H1 (cell line): Measurements from ENCODE around the gene PNISR. TPM values are rescaled to one million over a fixed set of nuclear protein-coding genes. Genes with fewer than 3 reads are reported as not detected.
"Not testable (repeated sequence)": the region's sequence is repeated elsewhere in the genome, so short reads cannot be mapped to it uniquely, and the experiment has no call there.

Source experiments
- CTCF ChIA-PET: fragments of 300-600 bp; sonication (Branson Sonifier 250); formaldehyde crosslinking; loops from one replicate; lab custom pipeline; 2021; ENCODE audit not compliant: partially characterized antibody; lab: Charles Lee
- POLR2A ChIA-PET: fragments of 300-600 bp; sonication (Branson Sonifier 250); formaldehyde crosslinking; loops from one replicate; lab custom pipeline; 2021; ENCODE audit warnings: inconsistent platforms; ENCODE audit not compliant: partially characterized antibody; lab: Charles Lee
- DNase-seq, 2 experiments: peaks; one replicate each; pipeline versions ENCODE4 v3.0.0 to v3.0.0-alpha.2; 2010 to 2022; ENCODE audit warnings: low spot score in 2 of 2, low read depth in 1 of 2, mixed read lengths in 1 of 2
- FAIRE-seq: peaks from 2 replicates; lab custom pipeline; 2011; peaks lifted over from hg19 to GRCh38; lab: Jason Lieb, UNC
- H2AFZ ChIP-seq: 2 replicates; pipeline ENCODE4 v1.8.1; 2012; ENCODE audit warnings: low read length, inconsistent platforms
- H2AK5ac ChIP-seq: 2 replicates; pipeline ENCODE4 v1.6.1; 2013; ENCODE audit warnings: low read depth, low read length
- H2BK120ac ChIP-seq: replicated peaks from 2 replicates; pipeline ENCODE3; 2013; ENCODE audit warnings: low read depth, low read length, inconsistent platforms
- H2BK12ac ChIP-seq: 2 replicates; pipeline ENCODE4 v1.6.1; 2013; ENCODE audit warnings: low read depth, low read length
- H2BK15ac ChIP-seq: 2 replicates; pipeline ENCODE4 v1.6.1; 2013; ENCODE audit warnings: low read length
- H2BK20ac ChIP-seq: 2 replicates; pipeline ENCODE4 v1.6.1; 2013; ENCODE audit warnings: low read length
- H2BK5ac ChIP-seq: 2 replicates; pipeline ENCODE4 v1.6.1; 2013; ENCODE audit warnings: low read depth, low read length
- H3K14ac ChIP-seq: 2 replicates; pipeline ENCODE4 v1.6.1; 2013; ENCODE audit warnings: inconsistent platforms; ENCODE audit not compliant: insufficient read length
- H3K18ac ChIP-seq: 2 replicates; pipeline ENCODE4 v1.6.1; 2013; ENCODE audit warnings: low read length; ENCODE audit errors: extremely low read depth
- H3K23ac ChIP-seq: 2 replicates; pipeline ENCODE4 v1.6.1; 2013; ENCODE audit warnings: inconsistent platforms; ENCODE audit not compliant: insufficient read length
- H3K23me2 ChIP-seq: 2 replicates; pipeline ENCODE4 v1.6.1; 2013; ENCODE audit warnings: low read depth, low read length
- H3K27ac ChIP-seq: 2 replicates; pipeline ENCODE4 v1.6.1; 2011; ENCODE audit warnings: low read depth, low read length, inconsistent platforms
- H3K27me3 ChIP-seq, 4 experiments: replicated peaks in 1 of 4; 1 replicate in 1 of 4; 2 replicates in 3 of 4; pipeline versions ENCODE4 v1.6.1 to v1.8.1; 2011 to 2013; ENCODE audit warnings: low read length in 3 of 4, mild to moderate bottlenecking in 3 of 4, inconsistent platforms in 2 of 4, mixed read lengths in 2 of 4, moderate library complexity in 1 of 4; ENCODE audit not compliant: control insufficient read depth in 3 of 4, insufficient read depth in 3 of 4; ENCODE audit errors: extremely low read depth in 1 of 4
- H3K36me3 ChIP-seq, 4 experiments: 2 replicates each; pipeline versions ENCODE4 v1.6.1 to v1.8.1; 2011 to 2013; ENCODE audit warnings: mild to moderate bottlenecking in 4 of 4, low read length in 3 of 4, moderate library complexity in 2 of 4, control low read depth in 1 of 4, inconsistent platforms in 1 of 4; ENCODE audit not compliant: insufficient read depth in 4 of 4, control insufficient read depth in 2 of 4
- H3K4ac ChIP-seq: replicated peaks from 2 replicates; pipeline ENCODE3; 2013; ENCODE audit warnings: low read length, low read depth, mixed read lengths, inconsistent platforms; ENCODE audit not compliant: insufficient read length
- H3K4me1 ChIP-seq, 4 experiments: replicated peaks in 1 of 4; 1 replicate in 1 of 4; 2 replicates in 3 of 4; pipeline versions ENCODE4 v1.6.1 to v1.8.1; 2011 to 2013; ENCODE audit warnings: low read length in 3 of 4, inconsistent platforms in 2 of 4, mixed read lengths in 1 of 4; ENCODE audit not compliant: insufficient read depth in 4 of 4, control insufficient read depth in 3 of 4
- H3K4me2 ChIP-seq, 2 experiments: 2 replicates each; pipeline versions ENCODE4 v1.6.1 to v1.8.1; 2011 to 2013; ENCODE audit warnings: low read depth in 2 of 2, low read length in 2 of 2, control low read depth in 1 of 2, inconsistent platforms in 1 of 2, mild to moderate bottlenecking in 1 of 2; ENCODE audit not compliant: insufficient read depth in 1 of 2
- H3K4me3 ChIP-seq, 4 experiments: fragments of 200-600, 300-600 bp in 1 of 4; sonication (generic), shearing (Covaris generic), sonication (Bioruptor Twin) in 1 of 4; 2 replicates each; pipeline versions ENCODE4 v1.5.1 to v1.8.1; 2011 to 2016; ENCODE audit warnings: low read length in 4 of 4, low read depth in 3 of 4, control low read depth in 2 of 4, inconsistent platforms in 2 of 4, mild to moderate bottlenecking in 2 of 4, mixed read lengths in 1 of 4, moderate library complexity in 1 of 4; ENCODE audit not compliant: insufficient read depth in 2 of 4; ENCODE audit errors: extremely low read depth in 1 of 4
- H3K56ac ChIP-seq: replicated peaks from 2 replicates; pipeline ENCODE3; 2013; ENCODE audit warnings: low read depth, mild to moderate bottlenecking, mixed read lengths, low read length, inconsistent platforms; ENCODE audit not compliant: insufficient read length
- H3K79me1 ChIP-seq: 2 replicates; pipeline ENCODE4 v1.6.1; 2013; ENCODE audit warnings: low read depth, low read length, control low read depth
- H3K79me2 ChIP-seq, 2 experiments: 2 replicates each; pipeline versions ENCODE4 v1.6.1 to v1.8.1; 2012 to 2013; ENCODE audit warnings: low read length in 2 of 2, mild to moderate bottlenecking in 2 of 2, inconsistent platforms in 1 of 2; ENCODE audit not compliant: insufficient read depth in 2 of 2, control insufficient read depth in 1 of 2
- H3K9ac ChIP-seq, 4 experiments: replicated peaks in 1 of 4; 1 replicate in 1 of 4; 2 replicates in 3 of 4; pipeline versions ENCODE4 v1.6.1 to v1.8.1; 2011 to 2013; ENCODE audit warnings: low read depth in 3 of 4, low read length in 3 of 4, control low read depth in 2 of 4, mild to moderate bottlenecking in 2 of 4, moderate library complexity in 2 of 4, inconsistent platforms in 1 of 4; ENCODE audit errors: extremely low read depth in 1 of 4
- H3K9me3 ChIP-seq, 2 experiments: 2 replicates each; pipeline versions ENCODE4 v1.6.1 to v1.8.1; 2012 to 2013; ENCODE audit warnings: mild to moderate bottlenecking in 2 of 2, moderate library complexity in 2 of 2, control low read depth in 1 of 2, inconsistent platforms in 1 of 2, low read depth in 1 of 2, low read length in 1 of 2, mixed read lengths in 1 of 2; ENCODE audit not compliant: insufficient read depth in 2 of 2
- H4K20me1 ChIP-seq, 2 experiments: replicated peaks in 1 of 2; 2 replicates each; pipeline versions ENCODE3 to v1.8.1; 2011 to 2013; ENCODE audit warnings: inconsistent platforms in 2 of 2, low read length in 2 of 2, mild to moderate bottlenecking in 1 of 2; ENCODE audit not compliant: insufficient read depth in 2 of 2, control insufficient read depth in 1 of 2
- H4K5ac ChIP-seq: 2 replicates; pipeline ENCODE4 v1.6.1; 2013; ENCODE audit warnings: low read length, low read depth, mixed read lengths, inconsistent platforms; ENCODE audit not compliant: insufficient read length
- H4K8ac ChIP-seq: 2 replicates; pipeline ENCODE4 v1.8.0; 2013; ENCODE audit warnings: mild to moderate bottlenecking, moderate library complexity, low read length, inconsistent platforms; ENCODE audit not compliant: insufficient read depth; ENCODE audit errors: extremely low read depth
- H4K91ac ChIP-seq: replicated peaks from 2 replicates; pipeline ENCODE3; 2013; ENCODE audit warnings: low read length, mixed read lengths, inconsistent platforms; ENCODE audit not compliant: insufficient read length
- WGBS, 2 experiments: shearing (Covaris generic) in 1 of 2; methylation state at CpG; one replicate each; pipeline versions ENCODE4 v1.1.6 to v1.1.7; 2013 to 2015; ENCODE audit warnings: low lambda C conversion rate in 2 of 2, mixed read lengths in 2 of 2, inconsistent platforms in 1 of 2, low coverage in 1 of 2, missing lambda C conversion rate in 1 of 2; ENCODE audit not compliant: insufficient replicate concordance in 2 of 2, insufficient coverage in 1 of 2, insufficient read length in 1 of 2; ENCODE audit errors: extremely low coverage in 1 of 2, missing lambda C conversion rate in 1 of 2; 5-methylcytosine and 5-hydroxymethylcytosine counted together
- polyA plus RNA-seq, 7 experiments: library from polyadenylated mRNA; depleted of rRNA in 3 of 7; stranded (reverse) in 5 of 7; unstranded in 2 of 7; fragments of >200 nt in 5 of 7; fragments of 200-250 nt in 2 of 7; gene quantifications; 1 replicate in 5 of 7; 2 replicates in 1 of 7; 4 replicates in 1 of 7; pipeline versions ENCODE4 v1.2.1 to v1.2.3, GENCODE V29; 2011 to 2013; ENCODE audit warnings: missing spikeins in 2 of 7, mixed read lengths in 2 of 7
- total RNA-seq: library from RNA; stranded (reverse); fragmentation: NEBNext Ultra II Directional; extraction: Animal tissue kit (Norgen Biotek cat#: 25700); gene quantifications from 2 replicates; pipeline ENCODE4 v1.2.1, GENCODE V29; 2021

Gene PNISR
- total and polyA plus RNA-seq, 2 of the 8 experiments (the other 6 are each of a cell fraction or from before 2014, with no cell fraction given): 41.1 to 134 TPM

GRCh38 chr6:99459133-99459532 is 34.0 kb upstream of the PNISR start:
- H2BK15ac ChIP-seq, H4K8ac ChIP-seq, FAIRE-seq, H3K27ac ChIP-seq, H3K4me2 ChIP-seq, H3K79me2 ChIP-seq, H3K23me2 ChIP-seq, H2BK120ac ChIP-seq, H3K4ac ChIP-seq, H4K20me1 ChIP-seq, H2BK12ac ChIP-seq, H3K18ac ChIP-seq, POLR2A ChIA-PET, H3K27me3 ChIP-seq, H3K56ac ChIP-seq, H3K9me3 ChIP-seq, H3K4me3 ChIP-seq, H3K79me1 ChIP-seq, H2BK20ac ChIP-seq, H4K5ac ChIP-seq, DNase-seq, H2AK5ac ChIP-seq, H4K91ac ChIP-seq, H3K9ac ChIP-seq, H3K14ac ChIP-seq, H2AFZ ChIP-seq, H3K23ac ChIP-seq, H3K4me1 ChIP-seq, H2BK5ac ChIP-seq: not testable (repeated sequence)
- CTCF ChIA-PET: interaction anchor here (0.7 to 2.0 kb wide), 3 partner anchors 10 to 280 kb away, joined by 3 to 6 read pairs (median 3); no protein-coding TSS in a partner anchor
- peaks cover 0 to 19% (median 5%) of the 10 kb centered on the region in 4 experiments; a peak in 5 of 8 replicates for H3K36me3 ChIP-seq
- WGBS, 2 experiments: 88% methylated on average over 2 of the region's 2 CpGs; no CpG with 5 or more reads in 1 of the 2 experiments
